RWPE2 (cell line): ENCODE results near the gene KSR2.

ENCODE experiments used
- ATAC-seq: fragments of 200-7000 bp; cut with Tn5 transposase; 3 replicates; pipeline ENCODE4 v1.9.1; 2021; ENCODE audit warnings: low read depth
- DNase-seq: peaks from one replicate; pipeline ENCODE4 v3.0.0-alpha.2; 2020; ENCODE audit warnings: low spot score
- H3K27ac ChIP-seq: fragments of 450-650 bp; 2 replicates; pipeline ENCODE4 v1.5.1; 2017; ENCODE audit warnings: mild to moderate bottlenecking; ENCODE audit not compliant: poor library complexity, severe bottlenecking
- H3K27me3 ChIP-seq: fragments of 250-450 bp; sonication (Bioruptor Pico); 2 replicates; pipeline ENCODE4 v1.5.1; 2021; ENCODE audit warnings: mild to moderate bottlenecking, moderate library complexity; ENCODE audit not compliant: insufficient read depth, poor library complexity, severe bottlenecking
- H3K36me3 ChIP-seq: fragments of 250-450 bp; sonication (Bioruptor Pico); 2 replicates; pipeline ENCODE4 v1.5.1; 2020; ENCODE audit warnings: low read depth, mild to moderate bottlenecking, moderate library complexity
- H3K4me1 ChIP-seq: fragments of 250-450 bp; sonication (Bioruptor Pico); 2 replicates; pipeline ENCODE4 v1.5.1; 2021; ENCODE audit warnings: mild to moderate bottlenecking, moderate library complexity; ENCODE audit not compliant: insufficient read depth, poor library complexity, severe bottlenecking
- H3K4me3 ChIP-seq: fragments of 250-450 bp; sonication (Bioruptor Pico); 2 replicates; pipeline ENCODE4 v1.5.1; 2021; ENCODE audit warnings: mild to moderate bottlenecking, moderate library complexity; ENCODE audit not compliant: severe bottlenecking
- H3K9me3 ChIP-seq: fragments of 250-450 bp; sonication (Bioruptor Pico); 2 replicates; pipeline ENCODE4 v1.5.1; 2021; ENCODE audit warnings: mild to moderate bottlenecking, moderate library complexity; ENCODE audit not compliant: severe bottlenecking
- TF ChIP-seq, protein P1 (sequence below): fragments of 450-650 bp; IDR thresholded peaks from one replicate; pipeline ENCODE4 v1.5.1; 2017; ENCODE audit warnings: mild to moderate bottlenecking, moderate library complexity; ENCODE audit not compliant: poor library complexity, severe bottlenecking

Gene KSR2

DNA sequence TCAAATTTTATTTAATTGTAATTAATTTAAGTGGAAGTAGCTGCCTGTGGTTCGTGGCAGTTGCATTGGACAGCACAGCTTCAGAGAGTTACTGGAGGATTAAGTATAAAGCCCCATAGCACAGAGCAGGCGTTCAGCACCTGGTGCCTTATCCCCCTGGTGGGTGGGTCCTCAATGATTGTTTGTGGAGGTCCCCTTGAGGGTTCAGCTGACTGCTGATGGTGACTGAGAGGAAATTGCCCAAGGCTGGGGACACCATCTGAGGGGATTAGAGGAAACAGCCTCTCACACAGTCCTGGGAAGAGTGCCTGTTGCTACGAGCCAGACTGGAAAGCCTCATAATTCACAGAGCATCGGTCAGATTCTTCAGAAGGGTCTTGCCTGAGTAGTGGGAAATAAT is 524.0 kb downstream of the KSR2 start:
- no peaks in the 10 kb centered on the region for H3K27me3 ChIP-seq
- TF ChIP-seq, protein P1, sequence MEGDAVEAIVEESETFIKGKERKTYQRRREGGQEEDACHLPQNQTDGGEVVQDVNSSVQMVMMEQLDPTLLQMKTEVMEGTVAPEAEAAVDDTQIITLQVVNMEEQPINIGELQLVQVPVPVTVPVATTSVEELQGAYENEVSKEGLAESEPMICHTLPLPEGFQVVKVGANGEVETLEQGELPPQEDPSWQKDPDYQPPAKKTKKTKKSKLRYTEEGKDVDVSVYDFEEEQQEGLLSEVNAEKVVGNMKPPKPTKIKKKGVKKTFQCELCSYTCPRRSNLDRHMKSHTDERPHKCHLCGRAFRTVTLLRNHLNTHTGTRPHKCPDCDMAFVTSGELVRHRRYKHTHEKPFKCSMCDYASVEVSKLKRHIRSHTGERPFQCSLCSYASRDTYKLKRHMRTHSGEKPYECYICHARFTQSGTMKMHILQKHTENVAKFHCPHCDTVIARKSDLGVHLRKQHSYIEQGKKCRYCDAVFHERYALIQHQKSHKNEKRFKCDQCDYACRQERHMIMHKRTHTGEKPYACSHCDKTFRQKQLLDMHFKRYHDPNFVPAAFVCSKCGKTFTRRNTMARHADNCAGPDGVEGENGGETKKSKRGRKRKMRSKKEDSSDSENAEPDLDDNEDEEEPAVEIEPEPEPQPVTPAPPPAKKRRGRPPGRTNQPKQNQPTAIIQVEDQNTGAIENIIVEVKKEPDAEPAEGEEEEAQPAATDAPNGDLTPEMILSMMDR = no peak
- ATAC-seq (no peak), DNase-seq (no peak)
- no peaks in the 10 kb centered on the region for H3K9me3 ChIP-seq
- no peak overlapping the region for H3K4me3 ChIP-seq
- no peaks in the 10 kb centered on the region for H3K4me1 ChIP-seq
- H3K27ac ChIP-seq = no peak overlapping the region
- no peaks in the 10 kb centered on the region for H3K36me3 ChIP-seq

DNA sequence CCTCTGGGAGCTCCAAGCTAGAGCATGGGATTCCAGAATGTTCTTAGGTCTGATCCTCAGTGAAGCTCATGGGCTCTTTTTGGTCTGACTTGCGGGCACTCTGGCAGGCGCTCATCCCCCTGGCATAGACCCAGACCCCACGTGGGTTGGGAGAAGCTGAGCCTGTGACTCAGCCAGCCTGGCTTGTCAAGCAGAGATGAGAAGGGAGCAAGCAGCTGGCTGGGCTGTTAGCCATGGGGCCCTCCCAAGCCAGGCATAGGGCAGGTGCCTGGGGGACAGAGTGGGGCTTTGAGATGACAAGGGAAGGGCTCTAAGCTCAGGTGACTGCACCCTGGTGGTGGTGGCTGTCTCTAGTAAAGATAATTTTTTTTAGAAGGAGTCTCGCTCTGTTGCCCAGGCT is 527.0 kb downstream of the KSR2 start:
- H3K27ac ChIP-seq = no peak overlapping the region
- DNase-seq (no peak), ATAC-seq (peak; percentile 56; the same call in 1 of the 3 replicates)

DNA sequence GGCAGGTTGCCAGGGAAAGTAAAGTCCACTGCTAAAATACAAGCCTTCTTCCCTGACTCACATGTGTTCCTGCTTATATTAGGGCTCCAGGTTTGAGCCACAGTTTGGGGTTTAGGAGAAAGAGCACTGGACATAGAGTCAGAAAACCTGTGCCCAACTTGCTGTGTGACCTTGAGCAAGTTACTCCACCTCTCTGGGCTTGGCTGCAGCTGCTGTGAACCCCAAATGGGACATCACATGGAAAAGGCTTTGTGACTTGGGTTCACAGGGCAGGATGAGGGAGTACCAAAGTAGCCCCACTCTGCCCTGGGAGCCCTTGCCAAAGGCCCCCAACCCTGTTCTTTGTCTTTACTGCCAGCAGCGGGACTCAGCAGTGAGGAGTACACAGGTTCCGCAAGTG is 528.4 kb downstream of the KSR2 start:
- Histone ChIP-seq H3K9me3 (no peaks in the 10 kb centered on the region), H3K4me3 (no peak overlapping the region), H3K36me3 (no peaks in the 10 kb centered on the region), H3K27ac (no peak overlapping the region), H3K27me3 (no peaks in the 10 kb centered on the region), H3K4me1 (no peaks in the 10 kb centered on the region)
- DNase-seq = no peak
- ATAC-seq = no peak
- TF ChIP-seq, protein P1 = no peak

More for the DNA sequence above, 527.0 kb downstream of the KSR2 start:
- Histone ChIP-seq H3K27me3 (no peaks in the 10 kb centered on the region), H3K4me3 (no peak overlapping the region), H3K9me3 (no peaks in the 10 kb centered on the region), H3K36me3 (no peaks in the 10 kb centered on the region), H3K4me1 (no peaks in the 10 kb centered on the region)
- TF ChIP-seq, protein P1 = no peak

DNA sequence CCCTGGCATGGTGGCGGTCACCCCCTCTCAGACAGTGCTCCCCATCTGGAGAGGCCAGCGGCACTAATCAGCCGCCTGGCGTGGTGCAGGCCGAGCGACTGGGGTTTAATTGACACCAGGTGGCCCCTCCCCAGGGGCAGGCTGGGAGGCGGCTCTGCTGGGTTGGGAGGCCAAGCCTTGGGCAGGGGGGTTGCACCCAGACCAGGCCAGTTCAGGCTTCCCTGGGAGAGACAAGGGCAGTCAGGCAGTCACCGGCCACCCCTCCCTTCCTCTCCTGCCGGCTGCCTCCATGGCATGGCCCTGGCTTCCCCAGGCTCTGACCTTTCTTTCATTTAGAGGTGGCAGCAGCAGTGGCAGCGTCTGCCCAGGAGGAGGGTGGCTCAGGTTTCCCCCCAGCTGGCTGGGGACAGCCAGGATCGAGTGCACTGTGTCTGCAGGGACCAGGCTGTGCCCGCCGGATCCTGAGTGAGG is 529.2 kb downstream of the KSR2 start:
- no peak overlapping the region for H3K27ac ChIP-seq
- H3K4me3 ChIP-seq = no peak overlapping the region
- ATAC-seq = no peak
- TF ChIP-seq, protein P1 = no peak
- no peaks in the 10 kb centered on the region for H3K4me1 ChIP-seq
- no peaks in the 10 kb centered on the region for H3K36me3 ChIP-seq
- no peaks in the 10 kb centered on the region for H3K27me3 ChIP-seq
- no peaks in the 10 kb centered on the region for H3K9me3 ChIP-seq
- DNase-seq = no peak

DNA sequence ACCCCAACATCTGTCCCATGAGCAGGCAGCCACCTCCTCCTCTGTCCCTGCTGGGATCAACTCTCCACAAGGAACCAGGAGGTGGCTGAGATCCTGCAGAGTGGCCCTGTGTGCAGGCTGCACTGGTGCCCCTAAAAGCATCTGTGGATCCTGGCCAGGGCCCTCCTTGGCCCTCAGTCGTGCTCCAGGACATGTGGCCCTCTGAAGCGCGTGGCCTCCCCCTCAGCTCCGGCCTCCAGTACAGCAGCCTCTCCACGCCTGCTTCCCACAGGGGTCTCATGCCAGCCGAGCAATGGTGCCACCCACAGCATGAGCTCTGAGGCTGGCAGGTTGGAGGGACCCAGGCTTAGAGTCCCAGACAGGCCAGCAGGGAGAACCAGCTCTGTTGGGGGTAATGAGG is 530.0 kb downstream of the KSR2 start:
- H3K9me3 ChIP-seq = no peaks in the 10 kb centered on the region
- H3K27me3 ChIP-seq = no peaks in the 10 kb centered on the region
- TF ChIP-seq, protein P1 = no peak
- H3K27ac ChIP-seq = no peak overlapping the region
- no peaks in the 10 kb centered on the region for H3K4me1 ChIP-seq
- ATAC-seq (no peak), DNase-seq (no peak)
- H3K36me3 ChIP-seq = no peaks in the 10 kb centered on the region
- no peak overlapping the region for H3K4me3 ChIP-seq
